ENCODE results near the gene BBS1.
"Not testable (repeated sequence)": the region's sequence is repeated elsewhere in the genome, so short reads cannot be mapped to it uniquely, and the experiment has no call there.

The BBS1 gene

DNA sequence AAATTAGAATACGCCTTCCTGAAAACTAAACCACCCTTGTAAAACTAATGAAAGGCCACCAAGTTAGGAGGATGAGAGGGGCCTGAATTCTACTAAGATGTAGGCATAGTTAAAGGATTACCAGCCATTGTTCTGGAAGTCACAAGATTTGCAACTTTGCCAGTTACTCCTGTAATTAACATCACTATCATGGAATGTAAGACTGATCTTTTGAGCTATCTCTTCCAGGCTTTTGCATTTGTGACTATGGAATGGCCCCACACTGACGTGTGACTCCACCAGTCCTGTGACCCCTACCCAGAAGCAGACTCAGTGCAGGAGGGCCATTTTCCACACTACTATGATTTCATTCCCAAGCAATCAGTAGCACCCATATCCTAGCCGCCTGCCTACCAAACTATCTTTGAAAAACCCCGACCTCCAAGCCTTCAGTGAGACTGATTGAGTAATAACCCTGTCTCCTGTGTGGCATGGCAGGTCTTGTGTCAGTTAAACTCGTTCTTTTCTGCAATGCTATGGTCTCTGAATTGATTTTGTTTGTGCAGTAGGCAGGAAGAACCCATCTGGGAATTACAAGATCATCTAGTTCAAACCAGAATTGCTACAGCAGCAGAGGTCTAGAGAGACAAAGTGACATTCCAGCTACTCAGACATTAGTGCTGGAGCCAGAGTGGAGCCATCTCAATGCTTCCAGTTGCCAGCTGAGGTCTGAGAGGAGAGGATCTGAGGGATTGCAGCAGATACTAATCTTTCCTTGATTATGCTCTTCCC is 59.8 kb downstream of the BBS1 start:
- Histone ChIP-seq H3K27ac (no peak overlapping the region), H3K4me3 (no peak overlapping the region), H3K4me1 (peaks cover 0 to 21% (median 11%) of the 10 kb centered on the region in 4 donors), H3K9me3 (no peaks in the 10 kb centered on the region), H3K36me3 (peaks cover 0 to 11% (median 0%) of the 10 kb centered on the region in 3 donors), H3K27me3 (no peaks in the 10 kb centered on the region)
- DNase-seq = no peak
- TF ChIP-seq, protein P1, sequence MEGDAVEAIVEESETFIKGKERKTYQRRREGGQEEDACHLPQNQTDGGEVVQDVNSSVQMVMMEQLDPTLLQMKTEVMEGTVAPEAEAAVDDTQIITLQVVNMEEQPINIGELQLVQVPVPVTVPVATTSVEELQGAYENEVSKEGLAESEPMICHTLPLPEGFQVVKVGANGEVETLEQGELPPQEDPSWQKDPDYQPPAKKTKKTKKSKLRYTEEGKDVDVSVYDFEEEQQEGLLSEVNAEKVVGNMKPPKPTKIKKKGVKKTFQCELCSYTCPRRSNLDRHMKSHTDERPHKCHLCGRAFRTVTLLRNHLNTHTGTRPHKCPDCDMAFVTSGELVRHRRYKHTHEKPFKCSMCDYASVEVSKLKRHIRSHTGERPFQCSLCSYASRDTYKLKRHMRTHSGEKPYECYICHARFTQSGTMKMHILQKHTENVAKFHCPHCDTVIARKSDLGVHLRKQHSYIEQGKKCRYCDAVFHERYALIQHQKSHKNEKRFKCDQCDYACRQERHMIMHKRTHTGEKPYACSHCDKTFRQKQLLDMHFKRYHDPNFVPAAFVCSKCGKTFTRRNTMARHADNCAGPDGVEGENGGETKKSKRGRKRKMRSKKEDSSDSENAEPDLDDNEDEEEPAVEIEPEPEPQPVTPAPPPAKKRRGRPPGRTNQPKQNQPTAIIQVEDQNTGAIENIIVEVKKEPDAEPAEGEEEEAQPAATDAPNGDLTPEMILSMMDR (IDR thresholded peaks at IDR 0.05) = no peak
- intact Hi-C loops (cut with DNase I; ENCODE audit: low total_unique reads) = no loop called here

DNA sequence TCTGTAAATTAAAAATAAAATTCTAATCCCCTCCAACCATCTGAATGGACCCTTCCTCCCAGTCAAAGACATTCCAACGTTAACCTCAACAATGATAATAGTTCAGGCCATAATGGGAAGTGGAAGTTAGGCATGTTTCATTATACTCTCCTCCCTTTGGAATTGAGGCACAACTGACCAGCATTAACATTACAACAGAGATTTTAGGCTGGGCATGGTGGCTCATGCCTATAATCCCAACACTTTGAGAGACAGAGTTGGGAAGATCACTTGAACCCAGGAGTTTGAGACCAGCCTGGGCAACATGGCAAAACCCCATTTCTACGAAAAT is 60.4 kb downstream of the BBS1 start:
- Histone ChIP-seq H3K27me3 (no peaks in the 10 kb centered on the region), H3K4me1 (peaks cover 0 to 21% (median 11%) of the 10 kb centered on the region in 4 donors), H3K9me3 (no peaks in the 10 kb centered on the region), H3K27ac (no peak overlapping the region), H3K36me3 (peaks cover 0 to 6% (median 0%) of the 10 kb centered on the region in 3 donors), H3K4me3 (no peak overlapping the region)
- TF ChIP-seq, protein P1 (IDR thresholded peaks at IDR 0.05) = no peak
- intact Hi-C loops (cut with DNase I; ENCODE audit: low total_unique reads) = no loop called here
- DNase-seq = no peak

- Histone ChIP-seq H3K4me3 (peak overlapping the region in 1 of 2 donors; percentile 10), H3K27me3 (no peaks in the 10 kb centered on the region), H3K9me3 (no peaks in the 10 kb centered on the region), H3K4me1 (peaks cover 0 to 6% (median 2%) of the 10 kb centered on the region in 4 donors), H3K36me3 (no peaks in the 10 kb centered on the region), H3K27ac (no peak overlapping the region)
- peak; percentile 64 to 88 for DNase-seq
- intact Hi-C loops (cut with DNase I; ENCODE audit: low total_unique reads) = loop anchor here (2.0 kb wide), 1 partner anchor 102 kb away; no protein-coding TSS in a partner anchor
- TF ChIP-seq, protein P1 (IDR thresholded peaks at IDR 0.05) = peak; percentile 78 to 89
Measured at GRCh38 chr11:66579017-66579606, 68.7 kb downstream of the BBS1 start.

DNA sequence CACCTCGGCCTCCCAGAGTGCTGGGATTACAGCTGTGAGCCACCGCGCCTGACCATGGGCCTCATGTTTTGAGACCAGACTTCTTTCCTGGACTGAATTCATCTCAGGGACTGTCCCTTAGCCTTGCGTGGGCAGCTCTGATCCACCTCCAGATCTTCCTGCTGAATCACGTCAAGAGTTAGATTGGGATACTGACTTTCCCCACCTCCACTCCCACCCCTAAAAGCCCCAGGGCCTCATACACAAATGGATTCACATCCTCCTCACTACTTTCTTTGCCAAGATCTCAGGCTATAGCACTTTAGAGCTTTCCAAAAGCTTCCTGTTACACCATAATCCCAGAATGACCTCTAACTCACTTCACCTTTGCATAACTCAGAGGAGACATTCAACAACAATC is 70.4 kb downstream of the BBS1 start:
- intact Hi-C loops (cut with DNase I; ENCODE audit: low total_unique reads) = no loop called here
- no peaks in the 10 kb centered on the region for H3K9me3 ChIP-seq
- H3K27me3 ChIP-seq = no peaks in the 10 kb centered on the region
- no peak overlapping the region for H3K27ac ChIP-seq
- peaks cover 0 to 6% (median 2%) of the 10 kb centered on the region in 4 donors for H3K4me1 ChIP-seq
- TF ChIP-seq, protein P1 (IDR thresholded peaks at IDR 0.05) = no peak
- no peak overlapping the region for H3K4me3 ChIP-seq
- no peaks in the 10 kb centered on the region for H3K36me3 ChIP-seq
- no peak for DNase-seq

- intact Hi-C loops (cut with DNase I; ENCODE audit: low total_unique reads) = no loop called here
- H3K4me3 ChIP-seq = no peak overlapping the region
Measured at GRCh38 chr11:66581261-66581660, 70.8 kb downstream of the BBS1 start.

DNA sequence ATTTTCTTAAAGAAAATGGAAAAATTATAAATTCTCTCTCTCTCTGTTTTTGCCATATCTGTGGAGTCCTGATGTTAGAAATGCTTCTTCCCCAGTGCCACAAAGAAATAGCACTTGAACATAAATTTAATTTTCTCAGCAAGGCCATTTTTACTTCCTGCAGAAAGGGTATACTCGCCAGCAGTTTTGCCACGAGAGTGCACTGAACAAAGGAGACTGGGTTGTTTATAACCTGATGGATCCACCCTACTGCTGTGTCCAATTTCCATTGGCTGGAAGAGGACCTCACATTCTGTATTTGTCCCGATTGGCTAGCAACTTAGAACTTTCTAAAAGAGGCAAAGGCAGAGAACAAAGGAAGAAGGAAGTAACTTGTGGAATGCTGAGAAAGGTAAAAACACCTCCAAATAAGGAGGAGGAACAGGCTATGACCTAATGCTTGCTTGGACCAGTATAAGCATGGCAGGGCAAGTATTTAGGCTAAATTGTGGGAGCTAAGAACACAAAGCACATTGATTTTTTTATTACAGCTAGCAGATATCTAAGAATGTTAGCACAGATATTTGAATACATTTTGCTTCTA is 72.2 kb downstream of the BBS1 start:
- H3K4me3 ChIP-seq; intact Hi-C loops (cut with DNase I; ENCODE audit: low total_unique reads); H3K9me3 ChIP-seq; H3K27ac ChIP-seq; H3K27me3 ChIP-seq; DNase-seq; H3K4me1 ChIP-seq; H3K36me3 ChIP-seq: not testable (repeated sequence)

More at GRCh38 chr11:66581261-66581660, 70.8 kb downstream of the BBS1 start:
- Histone ChIP-seq H3K36me3 (no peaks in the 10 kb centered on the region), H3K27ac (no peak overlapping the region), H3K4me1 (peaks cover 0 to 6% (median 2%) of the 10 kb centered on the region in 4 donors), H3K27me3 (no peaks in the 10 kb centered on the region), H3K9me3 (no peaks in the 10 kb centered on the region)
- TF ChIP-seq, protein P1 (IDR thresholded peaks at IDR 0.05) = no peak
- DNase-seq = no peak
